OCI-LY3 (cell line): ENCODE measurements around the gene ABCC10.

Experiments used
- H2AFZ ChIP-seq: fragments of 200-600, 300-600 bp; shearing (Covaris generic); 2 replicates; pipeline ENCODE4 v1.6.0; 2014; ENCODE audit warnings: antibody characterized with exemption, low read depth, low read length
- H3K27ac ChIP-seq: fragments of 200-600, 300-600 bp; sonication (generic); 2 replicates; pipeline ENCODE4 v1.5.1; 2014; ENCODE audit warnings: mild to moderate bottlenecking, low read length, moderate library complexity, mixed read lengths
- H3K27me3 ChIP-seq: fragments of 200-600, 300-600 bp; sonication (generic); 2 replicates; pipeline ENCODE4 v1.6.1; 2014; ENCODE audit warnings: low read depth, low read length, mixed read lengths
- H3K36me3 ChIP-seq: fragments of 200-600, 300-600 bp; sonication (generic); replicated peaks from 2 replicates; pipeline ENCODE3; 2014; ENCODE audit warnings: low read depth, low read length, mixed read lengths
- H3K4me1 ChIP-seq: fragments of 300-600, 200-600 bp; sonication (generic); 2 replicates; pipeline ENCODE4 v1.6.1; 2014; ENCODE audit warnings: low read length, mixed read lengths
- H3K4me2 ChIP-seq: fragments of 200-600, 300-600 bp; sonication (generic); 2 replicates; pipeline ENCODE4 v1.6.1; 2014; ENCODE audit warnings: low read length, mixed read lengths
- H3K4me3 ChIP-seq: fragments of 300-600, 200-600 bp; sonication (generic); 2 replicates; pipeline ENCODE4 v1.5.1; 2014; ENCODE audit warnings: antibody characterized with exemption, mild to moderate bottlenecking, low read length, moderate library complexity
- H3K79me2 ChIP-seq: fragments of 300-600, 200-600 bp; shearing (Covaris generic); 2 replicates; pipeline ENCODE4 v1.6.1; 2014; ENCODE audit warnings: mild to moderate bottlenecking, low read length, mixed read lengths
- H3K9ac ChIP-seq: fragments of 300-600, 200-600 bp; shearing (Covaris generic); 2 replicates; pipeline ENCODE4 v1.6.0; 2014; ENCODE audit warnings: mild to moderate bottlenecking, low read length, moderate library complexity
- H3K9me3 ChIP-seq: fragments of 200-600, 300-600 bp; shearing (Covaris generic); 2 replicates; pipeline ENCODE4 v1.6.1; 2014; ENCODE audit warnings: low read length, mixed read lengths; ENCODE audit not compliant: insufficient read depth
- H4K20me1 ChIP-seq: fragments of 200-600, 300-600 bp; sonication (generic); 2 replicates; pipeline ENCODE4 v1.6.1; 2016; ENCODE audit warnings: low read length, mixed read lengths; ENCODE audit not compliant: insufficient read depth
- CTCF ChIP-seq: fragments of 200-600, 300-600 bp; sonication (generic); IDR thresholded peaks from 2 replicates; pipeline ENCODE4 v1.5.1; 2014; ENCODE audit warnings: antibody characterized with exemption, low read length, low read depth
- EZH2phosphoT487 ChIP-seq: fragments of 200-600 bp; shearing (Covaris generic); IDR thresholded peaks from 2 replicates; pipeline ENCODE4 v1.6.1; 2018; ENCODE audit warnings: antibody characterized with exemption, mixed run types, low read depth

The ABCC10 gene

GRCh38 chr6:43453831-43454230 is 26.5 kb downstream of the ABCC10 start:
- Histone ChIP-seq H3K4me1 (no peaks in the 10 kb centered on the region), H2AFZ (no peak overlapping the region), H3K9ac (no peak overlapping the region), H3K4me2 (no peak overlapping the region), H3K36me3 (peaks cover 20% of the 10 kb centered on the region), H4K20me1 (no peaks in the 10 kb centered on the region), H3K27ac (no peak overlapping the region), H3K9me3 (no peaks in the 10 kb centered on the region), H3K27me3 (no peaks in the 10 kb centered on the region), H3K4me3 (no peak overlapping the region), H3K79me2 (no peaks in the 10 kb centered on the region)
- no peak for TF ChIP-seq EZH2phosphoT487
- no peak for TF ChIP-seq CTCF

- H2AFZ ChIP-seq: no peak overlapping the region
- H3K4me1 ChIP-seq: no peaks in the 10 kb centered on the region
- no peak overlapping the region for H3K27ac ChIP-seq
- no peaks in the 10 kb centered on the region for H4K20me1 ChIP-seq
- peak overlapping the region; percentile 73 for H3K4me3 ChIP-seq
- H3K9me3 ChIP-seq: no peaks in the 10 kb centered on the region
- no peak for TF ChIP-seq EZH2phosphoT487
- peak; percentile 54 for TF ChIP-seq CTCF
- H3K4me2 ChIP-seq: peak overlapping the region; percentile 75
- H3K27me3 ChIP-seq: no peaks in the 10 kb centered on the region
- no peak overlapping the region for H3K9ac ChIP-seq
- H3K36me3 ChIP-seq: peaks cover 19% of the 10 kb centered on the region
- no peaks in the 10 kb centered on the region for H3K79me2 ChIP-seq
Measured at GRCh38 chr6:43454290-43454695, 27.0 kb downstream of the ABCC10 start.

GRCh38 chr6:43454696-43455530 is 27.6 kb downstream of the ABCC10 start:
- H2AFZ ChIP-seq: no peak overlapping the region; the same call in 1 of the 2 replicates
- no peaks in the 10 kb centered on the region for H3K4me1 ChIP-seq
- peak overlapping the region; percentile 75 for H3K4me2 ChIP-seq
- H3K9ac ChIP-seq: peak overlapping the region; percentile 61
- H3K27me3 ChIP-seq: no peaks in the 10 kb centered on the region
- H3K27ac ChIP-seq: no peak overlapping the region
- no peaks in the 10 kb centered on the region for H3K9me3 ChIP-seq
- TF ChIP-seq CTCF: no peak; the same call in none of the 2 replicates
- H3K79me2 ChIP-seq: no peaks in the 10 kb centered on the region
- no peaks in the 10 kb centered on the region for H4K20me1 ChIP-seq
- peak overlapping the region; percentile 73 for H3K4me3 ChIP-seq
- H3K36me3 ChIP-seq: peaks cover 15% of the 10 kb centered on the region

- TF ChIP-seq EZH2phosphoT487: no peak
- TF ChIP-seq CTCF: no peak
- Histone ChIP-seq H3K4me2 (peak within 1 kb of the TSS; percentile 75), H3K9ac (peak within 1 kb of the TSS; percentile 61), H3K4me3 (peak within 1 kb of the TSS; percentile 73), H3K79me2 (no peaks in the 10 kb centered on the region), H3K27me3 (no peaks in the 10 kb centered on the region), H3K27ac (no peak within 1 kb of the TSS), H2AFZ (peak within 1 kb of the TSS; percentile 49; the same call in 1 of the 2 replicates), H3K4me1 (no peaks in the 10 kb centered on the region), H3K9me3 (no peaks in the 10 kb centered on the region), H4K20me1 (no peaks in the 10 kb centered on the region), H3K36me3 (peaks cover 12% of the 10 kb centered on the region)
Measured at GRCh38 chr6:43455531-43456428, 28.4 kb downstream of the ABCC10 start, which contains the start of gene DLK2. Gene DLK2 (minus strand): TSS chr6:43455548. CDS start chr6:43454825, 723 bp downstream.
